GM12878 (cell line): Measurements from ENCODE around the gene THSD8.

ENCODE experiments used
- CTCF ChIP-seq, 3 experiments: IDR thresholded peaks in 2 of 3; conservative IDR thresholded peaks in 1 of 3; 2 replicates each; pipeline ENCODE4 v1.5.1; 2011; ENCODE audit warnings: low read depth in 3 of 3, low read length in 3 of 3, mild to moderate bottlenecking in 3 of 3, control low read depth in 2 of 3, moderate library complexity in 2 of 3, inconsistent platforms in 1 of 3, mixed read lengths in 1 of 3; ENCODE audit not compliant: control insufficient read depth in 2 of 3, insufficient read depth in 1 of 3; ENCODE audit errors: extremely low read depth in 1 of 3
- EZH2 ChIP-seq: IDR thresholded peaks from 2 replicates; pipeline ENCODE4 v1.6.1; 2012; ENCODE audit warnings: low read depth, mild to moderate bottlenecking, control low read depth, inconsistent platforms, low read length, borderline replicate concordance; ENCODE audit not compliant: control insufficient read depth
- FOS ChIP-seq: IDR thresholded peaks from 3 replicates; pipeline ENCODE4 v1.6.1; 2011; ENCODE audit warnings: borderline replicate concordance; ENCODE audit not compliant: insufficient read length; ENCODE audit errors: extremely low read depth
- NR2C2 ChIP-seq: IDR thresholded peaks from 2 replicates; pipeline ENCODE4 v1.6.1; 2011; ENCODE audit warnings: borderline replicate concordance, low read depth; ENCODE audit not compliant: control insufficient read depth, insufficient read length
- NRF1 ChIP-seq: conservative IDR thresholded peaks from 2 replicates; pipeline ENCODE4 v1.6.1; 2011; ENCODE audit warnings: mild to moderate bottlenecking, low read depth, low read length, improper control_type of control experiment
- PAX5 ChIP-seq: IDR thresholded peaks from 2 replicates; pipeline ENCODE4 v1.6.1; 2011; ENCODE audit warnings: low read depth, low read length, borderline replicate concordance
- POLR2A ChIP-seq: IDR thresholded peaks from 2 replicates; pipeline ENCODE4 v1.6.1; 2011; ENCODE audit warnings: low read depth, mild to moderate bottlenecking, low read length
- POLR2AphosphoS2 ChIP-seq: IDR thresholded peaks from 2 replicates; pipeline ENCODE4 v1.6.1; 2011; ENCODE audit warnings: low read depth, mild to moderate bottlenecking, low read length, improper control_type of control experiment, moderate library complexity
- POLR2AphosphoS5 ChIP-seq: IDR thresholded peaks from 2 replicates; pipeline ENCODE4 v1.6.1; 2011; ENCODE audit warnings: mild to moderate bottlenecking, low read length, inconsistent platforms
- PRDM15 ChIP-seq: fragments of 450-650 bp; formaldehyde crosslinking; IDR thresholded peaks from 2 replicates; pipeline ENCODE4 v1.4.0; 2020; ENCODE audit warnings: mild to moderate bottlenecking, moderate library complexity
- RAD21 ChIP-seq: IDR thresholded peaks from 2 replicates; pipeline ENCODE4 v1.6.1; 2011; ENCODE audit warnings: mild to moderate bottlenecking, low read depth, low read length, moderate library complexity; ENCODE audit not compliant: insufficient read depth
- SP1 ChIP-seq: IDR thresholded peaks from one replicate; pipeline ENCODE4 v1.6.1; 2011; ENCODE audit warnings: low read depth, low read length
- YY1 ChIP-seq: IDR thresholded peaks from 2 replicates; pipeline ENCODE4 v1.6.1; 2011; ENCODE audit warnings: low read depth, mild to moderate bottlenecking, low read length

- TF ChIP-seq NRF1 (no peak), PRDM15 (CRISPR knock-in tag) (no peak), YY1 (peak; percentile 39; the same call in 1 of the 2 replicates), CTCF (IDR thresholded peaks at IDR 0.05 in 2 of 3, conservative IDR thresholded peaks at IDR 0.05 in 1 of 3; ENCODE audit: control insufficient read depth in 2 of 3, extremely low read depth in 1 of 3, insufficient read depth in 1 of 3, low read depth in 3 of 3, low read length in 3 of 3) (peak; percentile 27 to 58 (median 42); a peak in 4 of 6 replicates), POLR2A (no peak), NR2C2 (no peak), POLR2AphosphoS2 (no peak), POLR2AphosphoS5 (no peak), FOS (no peak), PAX5 (no peak), SP1 (no peak), RAD21 (no peak), EZH2 (no peak)
These were observed 36.5 kb downstream of the THSD8 start, which contains the start of gene MAST1 for GRCh38 chr19:12838182-12838885.
